Activated T-cell treated with anti-CD3 and anti-CD28 coated beads, Interleukin-2, amount 50 U/mL, for 24 hours (primary cell): ENCODE measurements around the gene MFAP1.

Experiments used
- DNase-seq: peaks from one replicate; pipeline ENCODE4 v3.0.0-alpha.2; 2020
- H3K27ac Mint-ChIP-seq: 2 replicates; pipeline ENCODE4 v1.8.0; 2020; ENCODE audit warnings: mild to moderate bottlenecking, mixed read lengths
- H3K27me3 Mint-ChIP-seq: 2 replicates; pipeline ENCODE4 v1.8.0; 2020; ENCODE audit warnings: mixed read lengths
- H3K36me3 Mint-ChIP-seq: 2 replicates; pipeline ENCODE4 v1.8.0; 2020; ENCODE audit warnings: low read depth, mixed read lengths
- H3K4me1 Mint-ChIP-seq: 2 replicates; pipeline ENCODE4 v1.8.0; 2020; ENCODE audit warnings: low read depth, mixed read lengths
- H3K4me3 Mint-ChIP-seq: 2 replicates; pipeline ENCODE4 v1.8.0; 2020; ENCODE audit warnings: mild to moderate bottlenecking, moderate library complexity, mixed read lengths
- H3K9me3 Mint-ChIP-seq: 2 replicates; pipeline ENCODE4 v1.8.0; 2020; ENCODE audit warnings: mixed read lengths

The MFAP1 gene

GRCh38 chr15:43799209-43799944 lies 25.1 kb downstream of the MFAP1 start:
- peak overlapping the region; percentile 98 for H3K27ac Mint-ChIP-seq
- peaks cover 98% of the 10 kb centered on the region for H3K36me3 Mint-ChIP-seq
- no peak overlapping the region for H3K4me3 Mint-ChIP-seq
- H3K4me1 Mint-ChIP-seq, result peaks cover 55% of the 10 kb centered on the region
- no peaks in the 10 kb centered on the region for H3K27me3 Mint-ChIP-seq
- no peak for DNase-seq
- no peaks in the 10 kb centered on the region for H3K9me3 Mint-ChIP-seq

- Mint-ChIP-seq H3K9me3 (no peaks in the 10 kb centered on the region), H3K4me1 (peaks cover 67% of the 10 kb centered on the region), H3K4me3 (no peak overlapping the region), H3K36me3 (peaks cover 93% of the 10 kb centered on the region), H3K27me3 (no peaks in the 10 kb centered on the region), H3K27ac (peak overlapping the region; percentile 99)
- no peak for DNase-seq
These were observed 27.9 kb downstream of the MFAP1 start for GRCh38 chr15:43796566-43796965.

- H3K27me3 Mint-ChIP-seq, result no peaks in the 10 kb centered on the region
- H3K9me3 Mint-ChIP-seq, result no peaks in the 10 kb centered on the region
- H3K36me3 Mint-ChIP-seq, result peaks cover 87% of the 10 kb centered on the region
- no peak for DNase-seq
- H3K4me3 Mint-ChIP-seq, result no peak overlapping the region
- H3K27ac Mint-ChIP-seq, result peak overlapping the region; percentile 99
- peaks cover 65% of the 10 kb centered on the region for H3K4me1 Mint-ChIP-seq
These were observed 28.5 kb downstream of the MFAP1 start for GRCh38 chr15:43795997-43796396.

- peaks cover 79% of the 10 kb centered on the region for H3K36me3 Mint-ChIP-seq
- no peak for DNase-seq
- peak overlapping the region; percentile 99 for H3K27ac Mint-ChIP-seq
- H3K4me1 Mint-ChIP-seq, result peaks cover 63% of the 10 kb centered on the region
- H3K27me3 Mint-ChIP-seq, result no peaks in the 10 kb centered on the region
- no peak overlapping the region for H3K4me3 Mint-ChIP-seq
- H3K9me3 Mint-ChIP-seq, result no peaks in the 10 kb centered on the region
These were observed 29.3 kb downstream of the MFAP1 start for GRCh38 chr15:43795197-43795596.

- no peaks in the 10 kb centered on the region for H3K27me3 Mint-ChIP-seq
- peaks cover 72% of the 10 kb centered on the region for H3K36me3 Mint-ChIP-seq
- peaks cover 55% of the 10 kb centered on the region for H3K4me1 Mint-ChIP-seq
- DNase-seq, result no peak
- H3K27ac Mint-ChIP-seq, result peak overlapping the region; percentile 99
- no peaks in the 10 kb centered on the region for H3K9me3 Mint-ChIP-seq
- H3K4me3 Mint-ChIP-seq, result peak overlapping the region; percentile 96
These were observed 30.0 kb downstream of the MFAP1 start for GRCh38 chr15:43794269-43795037.

GRCh38 chr15:43793647-43794046 lies 30.8 kb downstream of the MFAP1 start:
- Mint-ChIP-seq H3K4me1 (peaks cover 47% of the 10 kb centered on the region), H3K27ac (peak overlapping the region; percentile 99), H3K4me3 (peak overlapping the region; percentile 96), H3K36me3 (peaks cover 65% of the 10 kb centered on the region), H3K27me3 (no peaks in the 10 kb centered on the region), H3K9me3 (no peaks in the 10 kb centered on the region)
- no peak for DNase-seq

GRCh38 chr15:43792761-43793476 lies 31.6 kb downstream of the MFAP1 start:
- Mint-ChIP-seq H3K36me3 (peaks cover 58% of the 10 kb centered on the region), H3K9me3 (no peaks in the 10 kb centered on the region), H3K27me3 (no peaks in the 10 kb centered on the region), H3K4me3 (peak overlapping the region; percentile 96), H3K4me1 (peaks cover 42% of the 10 kb centered on the region), H3K27ac (peak overlapping the region; percentile 99)
- DNase-seq, result peak; percentile 46

- H3K27me3 Mint-ChIP-seq, result no peaks in the 10 kb centered on the region
- peaks cover 42% of the 10 kb centered on the region for H3K4me1 Mint-ChIP-seq
- H3K4me3 Mint-ChIP-seq, result peak within 1 kb of the TSS; percentile 96
- H3K36me3 Mint-ChIP-seq, result peaks cover 51% of the 10 kb centered on the region
- peak; percentile 100 for DNase-seq
- no peaks in the 10 kb centered on the region for H3K9me3 Mint-ChIP-seq
- H3K27ac Mint-ChIP-seq, result peak within 1 kb of the TSS; percentile 99
These were observed 32.3 kb downstream of the MFAP1 start, which contains the start of gene SERF2 for GRCh38 chr15:43791993-43792760. Gene SERF2, plus strand, starts transcription at chr15:43792320. Its CDS starts 57 bp downstream, at chr15:43792377.

GRCh38 chr15:43789409-43789808 lies 35.1 kb downstream of the MFAP1 start:
- no peak overlapping the region for H3K27ac Mint-ChIP-seq

GRCh38 chr15:43779016-43779415 lies 45.5 kb downstream of the MFAP1 start:
- H3K27me3 Mint-ChIP-seq, result no peaks in the 10 kb centered on the region
- peak overlapping the region; percentile 39 for H3K27ac Mint-ChIP-seq
- H3K36me3 Mint-ChIP-seq, result peaks cover 19% of the 10 kb centered on the region
- peaks cover 30% of the 10 kb centered on the region for H3K4me1 Mint-ChIP-seq
- H3K4me3 Mint-ChIP-seq, result no peak overlapping the region
- no peaks in the 10 kb centered on the region for H3K9me3 Mint-ChIP-seq
- no peak for DNase-seq

More at GRCh38 chr15:43789409-43789808, 35.1 kb downstream of the MFAP1 start:
- Mint-ChIP-seq H3K4me3 (no peak overlapping the region), H3K27me3 (no peaks in the 10 kb centered on the region), H3K4me1 (peaks cover 19% of the 10 kb centered on the region), H3K9me3 (no peaks in the 10 kb centered on the region), H3K36me3 (peaks cover 23% of the 10 kb centered on the region)
- DNase-seq, result no peak

GRCh38 chr15:43777267-43777914 lies 47.1 kb downstream of the MFAP1 start:
- no peaks in the 10 kb centered on the region for H3K9me3 Mint-ChIP-seq
- peak overlapping the region; percentile 95 for H3K27ac Mint-ChIP-seq
- peaks cover 30% of the 10 kb centered on the region for H3K4me1 Mint-ChIP-seq
- H3K4me3 Mint-ChIP-seq, result peak overlapping the region; percentile 83
- no peaks in the 10 kb centered on the region for H3K27me3 Mint-ChIP-seq
- peaks cover 35% of the 10 kb centered on the region for H3K36me3 Mint-ChIP-seq
- DNase-seq, result peak; percentile 88

- peak; percentile 83 for DNase-seq
- Mint-ChIP-seq H3K27ac (peak within 1 kb of the TSS; percentile 95), H3K36me3 (peaks cover 41% of the 10 kb centered on the region), H3K27me3 (no peaks in the 10 kb centered on the region), H3K4me1 (peaks cover 30% of the 10 kb centered on the region), H3K4me3 (peak within 1 kb of the TSS; percentile 83), H3K9me3 (no peaks in the 10 kb centered on the region)
These were observed 47.7 kb downstream of the MFAP1 start, which contains the start of gene ELL3 for GRCh38 chr15:43776718-43777266. Gene ELL3, minus strand, starts transcription at chr15:43776966. Its CDS starts 65 bp downstream, at chr15:43776901.

GRCh38 chr15:43776101-43776717 lies 48.3 kb downstream of the MFAP1 start:
- DNase-seq, result peak; percentile 57
- Mint-ChIP-seq H3K27ac (peak overlapping the region; percentile 95), H3K27me3 (no peaks in the 10 kb centered on the region), H3K4me1 (peaks cover 30% of the 10 kb centered on the region), H3K36me3 (peaks cover 47% of the 10 kb centered on the region), H3K9me3 (no peaks in the 10 kb centered on the region), H3K4me3 (peak overlapping the region; percentile 83)
